Measurements from ENCODE around the gene MEIS2.

MEIS2 gene

GRCh38 chr15:37098468-37099318, 1.7 kb downstream of the MEIS2 start:
- no peak for DNase-seq (ENCODE audit: extremely low read depth in 1 of 2, low read depth in 1 of 2)

DNA sequence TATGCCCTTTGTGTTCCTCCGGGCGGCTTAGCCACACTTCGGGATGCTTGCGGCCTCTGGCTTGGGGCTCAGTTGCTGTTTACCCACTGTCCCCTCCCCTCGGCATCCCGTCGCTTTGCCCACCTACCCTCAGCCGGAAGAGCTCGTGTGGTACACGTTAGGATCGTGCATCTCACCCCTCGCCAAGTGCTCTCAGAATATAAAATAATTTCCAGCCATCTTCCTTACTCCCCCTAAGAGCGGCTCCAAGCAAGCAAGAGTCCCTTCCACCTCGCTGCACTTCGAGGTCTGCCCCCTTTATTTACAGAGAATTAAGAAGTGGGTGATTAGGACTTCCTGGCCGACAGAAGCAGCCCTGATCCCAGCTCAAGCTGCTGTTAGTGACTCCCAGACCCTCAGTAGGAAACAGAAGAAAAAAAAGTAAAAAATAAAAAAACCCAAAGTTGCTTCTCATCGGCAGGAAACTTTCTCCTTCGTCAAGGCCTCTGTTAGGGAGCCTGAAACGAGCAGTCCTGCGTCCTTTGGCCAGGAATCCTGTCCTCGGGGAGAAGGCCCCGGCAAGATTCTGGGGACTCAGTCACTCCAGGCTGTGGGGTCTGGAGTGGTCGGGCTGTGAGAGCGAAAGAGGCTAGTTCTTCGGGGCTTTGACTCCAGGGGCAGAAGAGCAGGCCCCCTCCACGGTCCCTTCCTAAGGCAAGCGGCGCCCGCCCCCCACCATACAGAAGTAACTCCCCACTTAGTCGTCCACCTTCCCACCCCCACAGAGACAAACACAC, 3.0 kb downstream of the MEIS2 start:
- no peak for DNase-seq (ENCODE audit: extremely low read depth in 1 of 2, low read depth in 1 of 2)

GRCh38 chr15:37096558-37097143, 3.7 kb downstream of the MEIS2 start:
- DNase-seq (ENCODE audit: extremely low read depth in 1 of 2, low read depth in 1 of 2): no peak

DNA sequence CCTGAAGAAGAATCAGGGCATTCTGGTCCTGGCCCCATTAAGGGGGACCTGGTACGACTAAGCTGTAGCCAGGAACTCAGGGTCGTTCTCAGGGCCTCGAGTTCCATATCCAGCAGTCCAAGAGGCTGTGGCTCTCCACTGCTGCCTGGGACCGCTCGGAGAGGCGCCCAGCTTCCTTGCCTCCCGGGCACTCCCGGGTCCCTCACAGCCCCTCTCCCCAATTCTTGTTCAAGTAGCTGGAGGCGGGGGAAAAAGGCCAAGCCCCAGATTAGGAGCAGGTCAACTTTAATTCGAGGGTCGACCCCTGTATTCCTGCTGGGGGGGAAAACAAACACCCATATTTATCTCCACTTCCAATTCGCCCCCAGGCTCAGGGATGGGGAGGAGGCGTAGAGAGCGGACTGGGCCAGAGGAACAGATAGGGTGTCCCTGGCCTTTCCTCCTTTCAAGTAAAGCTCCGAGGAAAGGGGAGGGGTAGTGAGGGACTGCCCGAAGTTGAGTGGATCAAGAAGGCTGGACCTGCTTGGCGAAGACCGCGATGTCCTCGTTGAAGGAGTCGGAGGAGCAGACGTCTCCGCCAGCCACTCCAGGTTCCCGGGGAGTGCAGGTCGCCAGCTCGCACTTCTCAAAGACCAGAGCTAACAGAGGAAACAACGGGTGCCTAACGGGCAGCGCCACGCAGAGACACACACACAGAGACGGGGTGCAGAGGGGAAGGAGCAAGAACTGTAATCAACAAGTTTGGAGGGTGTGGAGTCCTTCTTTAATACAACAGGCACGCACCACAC, 4.4 kb downstream of the MEIS2 start:
- DNase-seq (ENCODE audit: extremely low read depth in 1 of 2, low read depth in 1 of 2): no peak

- no peak for DNase-seq (ENCODE audit: extremely low read depth in 1 of 2, low read depth in 1 of 2)
Observed at GRCh38 chr15:37094915-37095711, 5.2 kb downstream of the MEIS2 start.

GRCh38 chr15:37094333-37094914, 5.9 kb downstream of the MEIS2 start:
- no peak for DNase-seq (ENCODE audit: extremely low read depth in 1 of 2, low read depth in 1 of 2)

GRCh38 chr15:37093480-37094332, 6.6 kb downstream of the MEIS2 start:
- DNase-seq (ENCODE audit: extremely low read depth in 1 of 2, low read depth in 1 of 2): no peak

DNA sequence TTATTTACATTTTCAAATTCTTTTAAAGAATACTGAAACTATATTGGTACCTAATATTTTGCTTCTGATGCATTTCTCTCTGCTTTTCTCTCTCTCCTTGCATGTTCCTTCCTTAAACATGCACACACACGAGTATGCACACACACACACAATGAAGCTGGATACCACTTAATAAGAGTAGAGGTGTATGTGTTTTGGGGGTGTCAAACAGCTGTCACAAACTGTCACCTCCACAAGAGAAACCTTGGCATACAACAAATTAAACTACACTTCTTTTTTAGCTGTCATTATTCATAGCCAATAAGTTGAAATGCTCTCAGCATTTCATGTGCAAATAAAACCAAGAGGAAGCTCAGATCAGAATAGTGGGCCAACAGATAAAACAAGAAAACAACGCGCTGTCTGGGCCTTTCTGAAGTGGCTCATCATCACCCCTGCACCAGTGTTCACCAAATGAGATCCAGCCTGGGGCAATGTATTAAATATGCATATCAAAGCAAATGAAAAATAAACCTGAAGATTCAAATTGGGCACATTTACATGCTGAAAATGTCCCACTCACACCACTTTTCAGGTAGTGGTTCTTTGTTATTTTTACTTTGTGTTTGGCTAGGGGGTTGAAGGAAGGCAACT, 9.7 kb downstream of the MEIS2 start:
- DNase-seq (ENCODE audit: extremely low read depth in 1 of 2, low read depth in 1 of 2): no peak

DNA sequence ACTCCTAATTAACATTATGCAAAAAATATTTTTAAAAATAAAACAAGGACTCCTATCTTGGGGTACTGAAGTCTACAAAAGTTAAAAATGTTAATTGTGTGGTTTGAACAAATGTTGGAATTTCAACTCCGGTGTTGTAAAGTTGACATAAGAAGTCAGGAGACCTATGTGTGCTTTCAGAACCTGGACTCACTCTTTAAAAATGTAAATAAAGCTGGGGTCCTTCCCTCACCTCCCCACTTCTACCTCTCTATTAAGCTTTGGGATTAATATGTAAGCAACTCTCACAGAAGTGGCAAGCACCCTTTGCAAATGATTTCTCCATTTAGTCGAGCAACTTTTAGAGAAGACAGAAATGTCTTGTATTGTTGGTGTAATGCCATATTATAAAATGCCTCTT, 11.9 kb downstream of the MEIS2 start:
- no peak for DNase-seq (ENCODE audit: extremely low read depth in 1 of 2, low read depth in 1 of 2)

DNA sequence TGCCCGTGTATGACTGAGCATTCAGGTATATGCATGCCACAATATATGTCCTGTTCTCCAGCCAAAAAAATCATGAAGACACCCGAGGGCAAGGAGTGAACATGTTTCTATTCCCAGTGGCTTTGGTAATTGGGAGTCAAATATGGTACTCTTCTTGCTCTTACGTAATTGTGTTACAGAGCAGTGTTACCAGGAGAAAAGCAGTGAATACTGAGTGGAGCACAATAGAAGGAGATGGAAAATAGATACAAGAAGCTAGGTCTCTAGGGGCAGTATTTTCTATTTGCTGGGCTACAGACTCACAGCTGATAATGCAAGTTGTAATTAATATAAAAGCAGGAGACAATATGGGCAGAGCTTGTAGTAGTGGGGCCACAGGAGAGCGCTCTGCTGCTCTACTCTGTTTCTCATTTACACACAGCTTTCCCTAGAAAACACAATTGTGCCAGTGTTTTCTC, 13.2 kb downstream of the MEIS2 start:
- DNase-seq (ENCODE audit: extremely low read depth in 1 of 2, low read depth in 1 of 2): no peak

- DNase-seq (ENCODE audit: extremely low read depth in 1 of 2, low read depth in 1 of 2): no peak
Observed at GRCh38 chr15:37086521-37086920, 13.8 kb downstream of the MEIS2 start.

DNA sequence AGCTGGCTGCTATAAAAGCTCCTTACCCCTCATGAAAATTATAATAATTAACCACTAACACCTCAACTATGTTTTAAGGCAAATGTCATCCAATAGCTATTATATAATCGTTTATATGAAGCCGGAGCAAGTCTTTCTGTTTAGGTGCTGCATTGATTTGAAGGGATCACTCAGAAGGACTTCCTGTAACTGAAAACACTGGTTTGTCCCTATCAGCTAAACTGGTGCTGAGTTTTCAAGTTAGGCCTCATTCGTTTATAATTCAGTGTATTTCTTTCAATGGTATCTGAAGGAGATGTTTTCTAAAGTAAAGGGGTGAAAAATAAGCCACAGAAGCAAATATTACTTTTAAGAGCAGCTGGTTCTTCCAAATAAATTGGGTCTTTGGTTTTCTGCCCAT, 14.2 kb downstream of the MEIS2 start:
- DNase-seq (ENCODE audit: extremely low read depth in 1 of 2, low read depth in 1 of 2): no peak

DNA sequence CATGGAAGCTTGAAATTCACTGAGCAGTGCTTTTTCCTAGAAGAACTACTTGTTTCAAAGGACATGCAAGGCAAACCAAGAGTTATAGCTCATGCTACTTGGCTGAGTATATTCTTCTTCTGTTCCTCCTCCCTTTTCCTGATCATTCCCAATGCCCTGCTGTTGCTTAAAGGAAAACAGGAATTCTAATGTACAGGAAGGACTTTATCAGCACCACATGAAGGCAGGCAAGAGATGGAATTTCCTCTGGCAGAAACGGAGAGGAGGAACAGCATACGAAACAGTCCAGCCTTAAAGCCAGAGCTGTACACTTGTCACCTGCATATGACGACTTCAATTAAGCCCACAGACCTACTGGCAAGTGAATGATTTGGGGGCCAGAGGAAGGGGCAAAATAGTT, 15.7 kb downstream of the MEIS2 start:
- no peak for DNase-seq (ENCODE audit: extremely low read depth in 1 of 2, low read depth in 1 of 2)

- no peak for DNase-seq (ENCODE audit: extremely low read depth in 1 of 2, low read depth in 1 of 2)
Observed at GRCh38 chr15:37083610-37084009, 16.7 kb downstream of the MEIS2 start.

DNA sequence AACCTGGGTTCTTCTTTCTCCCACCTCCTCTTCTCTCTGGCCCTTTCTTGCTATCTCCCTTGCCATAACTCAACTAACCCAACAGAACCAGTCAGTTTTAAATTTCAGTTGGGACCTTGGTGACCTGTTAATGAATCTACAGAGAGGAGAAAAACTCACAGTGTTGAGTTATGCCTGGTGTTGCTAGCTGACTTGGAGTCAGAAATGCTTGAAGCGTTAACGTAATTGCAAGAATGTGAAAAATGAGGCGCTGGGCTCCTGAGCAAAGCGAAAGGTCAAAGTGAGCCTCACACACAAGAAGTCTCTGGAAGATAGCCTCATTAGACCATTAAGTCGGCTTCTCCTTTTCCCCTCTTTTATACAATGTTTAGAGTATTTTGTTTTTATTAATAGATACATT, 18.4 kb downstream of the MEIS2 start:
- no peak for DNase-seq (ENCODE audit: extremely low read depth in 1 of 2, low read depth in 1 of 2)

DNA sequence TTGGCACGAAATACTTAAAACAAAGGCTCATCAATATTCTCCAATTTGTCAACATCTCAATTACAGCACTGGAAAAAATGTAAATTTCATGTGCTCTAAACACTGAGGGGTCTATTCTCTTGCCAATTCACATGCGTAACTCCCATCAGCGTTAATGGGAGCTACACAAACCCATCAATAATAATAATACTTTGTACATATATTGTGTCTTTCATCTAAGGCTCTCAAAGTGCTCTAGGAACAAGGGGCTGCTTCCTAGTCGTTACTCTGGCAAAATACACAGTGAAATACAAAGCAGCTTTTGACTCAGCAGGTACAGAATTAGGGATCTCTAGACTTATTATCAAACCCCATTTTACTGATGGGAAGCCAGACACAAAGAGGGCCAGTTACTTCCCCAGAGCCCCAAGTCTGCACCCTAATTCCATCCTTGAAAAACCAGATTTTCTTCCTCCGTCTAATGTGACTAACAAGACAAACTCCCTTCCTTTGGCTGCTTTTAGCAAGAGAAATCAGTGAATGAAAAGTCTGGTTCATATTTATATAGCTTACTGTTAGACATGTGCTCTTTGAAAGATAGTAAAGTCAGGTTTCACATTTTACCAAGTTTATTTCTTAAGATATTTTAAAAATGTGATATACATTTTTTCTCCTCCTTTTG, 20.0 kb downstream of the MEIS2 start:
- no peak for DNase-seq (ENCODE audit: extremely low read depth in 1 of 2, low read depth in 1 of 2)

- no peak for DNase-seq (ENCODE audit: extremely low read depth in 1 of 2, low read depth in 1 of 2)
Observed at GRCh38 chr15:37079726-37080125, 20.6 kb downstream of the MEIS2 start.

GRCh38 chr15:37078566-37078965, 21.8 kb downstream of the MEIS2 start:
- DNase-seq (ENCODE audit: extremely low read depth in 1 of 2, low read depth in 1 of 2): no peak
